ENCODE measurements around the gene ARPIN. TPM values are rescaled to one million over a fixed set of nuclear protein-coding genes. Genes with fewer than 3 reads are reported as not detected.

ARPIN gene
- total RNA-seq, 1 experiment from 2014 or later: 3.5 TPM

DNA sequence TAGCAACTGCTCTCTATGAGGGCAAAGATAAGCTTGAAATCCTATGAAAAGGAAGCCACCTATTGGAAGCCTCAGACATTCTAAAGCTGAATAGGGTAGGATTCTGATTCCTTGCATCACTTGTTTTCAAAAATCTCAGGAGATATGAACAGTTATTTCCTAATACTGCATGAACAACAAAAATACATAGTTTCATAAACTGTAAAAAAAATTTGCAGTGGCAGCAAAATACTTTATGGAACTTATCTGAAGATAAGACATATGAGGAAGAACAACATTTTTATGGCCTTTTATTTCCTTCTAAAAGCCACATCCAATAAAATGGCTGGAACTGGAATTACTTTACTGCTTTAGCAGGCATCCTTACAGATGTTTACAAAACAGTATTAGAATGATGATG, 48.8 kb downstream of the ARPIN start:
- Mint-ChIP-seq H3K4me1 (no peaks in the 10 kb centered on the region), H3K36me3 (peaks cover 14% of the 10 kb centered on the region), H3K9me3 (no peaks in the 10 kb centered on the region), H3K4me3 (no peak overlapping the region), H3K27me3 (ENCODE audit: low read depth) (no peaks in the 10 kb centered on the region), H3K27ac (no peak overlapping the region)
- no peak for TF ChIP-seq KAT7 (CRISPR knock-in tag; IDR thresholded peaks at IDR 0.05; ENCODE audit: borderline replicate concordance)
- no peak for TF ChIP-seq NFYB (CRISPR knock-in tag; conservative IDR thresholded peaks at IDR 0.05; ENCODE audit: low read depth)
- TF ChIP-seq MAX (CRISPR knock-in tag; IDR thresholded peaks at IDR 0.05): no peak
- no peak for TF ChIP-seq E2F4 (CRISPR knock-in tag; IDR thresholded peaks at IDR 0.05; ENCODE audit: borderline replicate concordance, low read depth)
- TF ChIP-seq, protein P1, sequence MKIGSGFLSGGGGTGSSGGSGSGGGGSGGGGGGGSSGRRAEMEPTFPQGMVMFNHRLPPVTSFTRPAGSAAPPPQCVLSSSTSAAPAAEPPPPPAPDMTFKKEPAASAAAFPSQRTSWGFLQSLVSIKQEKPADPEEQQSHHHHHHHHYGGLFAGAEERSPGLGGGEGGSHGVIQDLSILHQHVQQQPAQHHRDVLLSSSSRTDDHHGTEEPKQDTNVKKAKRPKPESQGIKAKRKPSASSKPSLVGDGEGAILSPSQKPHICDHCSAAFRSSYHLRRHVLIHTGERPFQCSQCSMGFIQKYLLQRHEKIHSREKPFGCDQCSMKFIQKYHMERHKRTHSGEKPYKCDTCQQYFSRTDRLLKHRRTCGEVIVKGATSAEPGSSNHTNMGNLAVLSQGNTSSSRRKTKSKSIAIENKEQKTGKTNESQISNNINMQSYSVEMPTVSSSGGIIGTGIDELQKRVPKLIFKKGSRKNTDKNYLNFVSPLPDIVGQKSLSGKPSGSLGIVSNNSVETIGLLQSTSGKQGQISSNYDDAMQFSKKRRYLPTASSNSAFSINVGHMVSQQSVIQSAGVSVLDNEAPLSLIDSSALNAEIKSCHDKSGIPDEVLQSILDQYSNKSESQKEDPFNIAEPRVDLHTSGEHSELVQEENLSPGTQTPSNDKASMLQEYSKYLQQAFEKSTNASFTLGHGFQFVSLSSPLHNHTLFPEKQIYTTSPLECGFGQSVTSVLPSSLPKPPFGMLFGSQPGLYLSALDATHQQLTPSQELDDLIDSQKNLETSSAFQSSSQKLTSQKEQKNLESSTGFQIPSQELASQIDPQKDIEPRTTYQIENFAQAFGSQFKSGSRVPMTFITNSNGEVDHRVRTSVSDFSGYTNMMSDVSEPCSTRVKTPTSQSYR (CRISPR knock-in tag; IDR thresholded peaks at IDR 0.05): no peak
- TF ChIP-seq PRDM15 (CRISPR knock-in tag; IDR thresholded peaks at IDR 0.05): no peak
- TF ChIP-seq ATF1 (CRISPR knock-in tag; IDR thresholded peaks at IDR 0.05): no peak
- no peak for TF ChIP-seq ZNF512 (CRISPR knock-in tag; IDR thresholded peaks at IDR 0.05; ENCODE audit: borderline replicate concordance)
- no peak for TF ChIP-seq ZNF317 (CRISPR knock-in tag; IDR thresholded peaks at IDR 0.05; ENCODE audit: borderline replicate concordance, low read depth)
- no peak for TF ChIP-seq ATF2 (CRISPR knock-in tag; IDR thresholded peaks at IDR 0.05; ENCODE audit: borderline replicate concordance, low read depth)
- no peak for TF ChIP-seq TEAD4 (CRISPR knock-in tag; IDR thresholded peaks at IDR 0.05)
- TF ChIP-seq ELF4 (CRISPR knock-in tag; IDR thresholded peaks at IDR 0.05; ENCODE audit: low read depth): no peak
- DNase-seq (ENCODE audit: low spot score): no peak
- CTCF ChIA-PET: interaction anchor here (0.6 to 2.0 kb wide), 2 partner anchors 12 to 189 kb away, joined by 3 to 9 read pairs; no protein-coding TSS in a partner anchor
- POLR2A ChIA-PET: no interaction called here
- no peak for ATAC-seq

DNA sequence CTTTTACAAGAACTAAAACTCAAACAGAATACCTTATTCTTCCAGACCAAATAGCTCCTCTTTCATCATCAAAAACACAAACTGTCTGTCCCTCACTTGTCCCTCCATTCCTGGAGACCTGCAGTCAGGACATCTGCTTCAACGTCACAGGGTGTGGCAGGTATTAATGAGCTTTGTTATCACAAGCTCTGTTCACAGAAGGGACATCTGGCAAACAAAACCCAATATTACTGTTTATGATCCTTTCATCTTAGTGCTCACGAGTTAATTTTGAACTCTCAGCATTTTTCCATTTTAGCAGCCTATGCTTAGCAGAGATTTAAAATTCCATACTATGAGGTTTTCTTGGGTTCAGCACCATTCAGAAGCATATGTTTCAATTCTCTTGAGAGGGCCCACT, 51.9 kb downstream of the ARPIN start:
- DNase-seq (ENCODE audit: low spot score) (no peak), ATAC-seq (no peak)
- no peak overlapping the region for H3K27ac Mint-ChIP-seq
- TF ChIP-seq NR2C2 (CRISPR knock-in tag; IDR thresholded peaks at IDR 0.05) (no peak), ZNF317 (CRISPR knock-in tag; IDR thresholded peaks at IDR 0.05; ENCODE audit: borderline replicate concordance, low read depth) (no peak), ATF2 (CRISPR knock-in tag; IDR thresholded peaks at IDR 0.05; ENCODE audit: borderline replicate concordance, low read depth) (no peak), SP1 (CRISPR knock-in tag; conservative IDR thresholded peaks at IDR 0.05) (no peak), IRF1 (CRISPR knock-in tag; IDR thresholded peaks at IDR 0.05) (no peak), ELF4 (CRISPR knock-in tag; IDR thresholded peaks at IDR 0.05; ENCODE audit: low read depth) (no peak), MYBL2 (CRISPR knock-in tag; IDR thresholded peaks at IDR 0.05) (no peak), OVOL2 (CRISPR knock-in tag; IDR thresholded peaks at IDR 0.05; ENCODE audit: borderline replicate concordance) (no peak)
- ChIA-PET CTCF (interaction anchor here (1.6 kb wide), 1 partner anchor 14 kb away, joined by 8 read pairs; no protein-coding TSS in a partner anchor), POLR2A (no interaction called here)
- no peaks in the 10 kb centered on the region for H3K4me1 Mint-ChIP-seq
- H3K9me3 Mint-ChIP-seq: peaks cover 1% of the 10 kb centered on the region; the same call in 1 of the 2 replicates
- H3K27me3 Mint-ChIP-seq (ENCODE audit: low read depth): no peaks in the 10 kb centered on the region
- H3K4me3 Mint-ChIP-seq: no peak overlapping the region
- peaks cover 26% of the 10 kb centered on the region for H3K36me3 Mint-ChIP-seq
